GM19395 (cell line): ENCODE data around the gene SDSL.

Source experiments
- ATAC-seq: cut with Tn5 transposase; IDR thresholded peaks from one replicate; pipeline ENCODE4 v1.9.1; 2021; ENCODE audit warnings: mild to moderate bottlenecking, moderate library complexity; ENCODE audit not compliant: unreplicated experiment

Gene SDSL

GRCh38 chr12:113445544-113446171 is 23.5 kb downstream of the SDSL start:
- no peak for ATAC-seq

- ATAC-seq: no peak
Measured at GRCh38 chr12:113448873-113449272, 26.7 kb downstream of the SDSL start.

- no peak for ATAC-seq
Measured at GRCh38 chr12:113449299-113449698, 27.1 kb downstream of the SDSL start.

GRCh38 chr12:113449839-113450238 is 27.7 kb downstream of the SDSL start:
- no peak for ATAC-seq

- ATAC-seq: no peak
Measured at GRCh38 chr12:113452458-113452857, 30.3 kb downstream of the SDSL start.

GRCh38 chr12:113453330-113453729 is 31.1 kb downstream of the SDSL start:
- ATAC-seq: no peak

GRCh38 chr12:113456199-113456598 is 34.0 kb downstream of the SDSL start:
- no peak for ATAC-seq

GRCh38 chr12:113456761-113457160 is 34.6 kb downstream of the SDSL start:
- ATAC-seq: no peak

GRCh38 chr12:113457185-113457584 is 35.0 kb downstream of the SDSL start:
- ATAC-seq: no peak

GRCh38 chr12:113457710-113458109 is 35.5 kb downstream of the SDSL start:
- ATAC-seq: no peak

GRCh38 chr12:113459981-113460380 is 37.8 kb downstream of the SDSL start:
- no peak for ATAC-seq

- ATAC-seq: no peak
Measured at GRCh38 chr12:113461666-113462065, 39.5 kb downstream of the SDSL start.

- no peak for ATAC-seq
Measured at GRCh38 chr12:113462117-113462774, 40.1 kb downstream of the SDSL start.

GRCh38 chr12:113462998-113463745 is 41.0 kb downstream of the SDSL start:
- no peak for ATAC-seq

- no peak for ATAC-seq
Measured at GRCh38 chr12:113463746-113464451, 41.7 kb downstream of the SDSL start.

- no peak for ATAC-seq
Measured at GRCh38 chr12:113464452-113464775, 42.2 kb downstream of the SDSL start.

GRCh38 chr12:113464852-113465719 is 42.9 kb downstream of the SDSL start:
- no peak for ATAC-seq

- ATAC-seq: no peak
Measured at GRCh38 chr12:113465808-113466453, 43.8 kb downstream of the SDSL start.

GRCh38 chr12:113466454-113467141 is 44.4 kb downstream of the SDSL start:
- ATAC-seq: no peak

GRCh38 chr12:113467142-113467501 is 44.9 kb downstream of the SDSL start:
- no peak for ATAC-seq
